ENCODE data around the gene NINJ1.

The NINJ1 gene

GRCh38 chr9:93169444-93169843 lies 35.4 kb upstream of the NINJ1 start:
- no peak overlapping the region for H3K4me2 ChIP-seq (ENCODE audit: low read depth, low read length, poor library complexity, severe bottlenecking)
- H2AFZ ChIP-seq (ENCODE audit: low read length): no peak overlapping the region
- no peak overlapping the region for H3K4me3 ChIP-seq (ENCODE audit: low read length, poor library complexity, severe bottlenecking)
- no peaks in the 10 kb centered on the region for H3K9me2 ChIP-seq (replicated peaks; ENCODE audit: low read depth, low read length)
- H3K79me2 ChIP-seq (ENCODE audit: insufficient read depth, low read length): no peaks in the 10 kb centered on the region
- no peaks in the 10 kb centered on the region for H3F3A ChIP-seq (ENCODE audit: low read depth)
- TF ChIP-seq EZH2phosphoT487 (IDR thresholded peaks at IDR 0.05; ENCODE audit: borderline replicate concordance): no peak
- TF ChIP-seq, protein P1, sequence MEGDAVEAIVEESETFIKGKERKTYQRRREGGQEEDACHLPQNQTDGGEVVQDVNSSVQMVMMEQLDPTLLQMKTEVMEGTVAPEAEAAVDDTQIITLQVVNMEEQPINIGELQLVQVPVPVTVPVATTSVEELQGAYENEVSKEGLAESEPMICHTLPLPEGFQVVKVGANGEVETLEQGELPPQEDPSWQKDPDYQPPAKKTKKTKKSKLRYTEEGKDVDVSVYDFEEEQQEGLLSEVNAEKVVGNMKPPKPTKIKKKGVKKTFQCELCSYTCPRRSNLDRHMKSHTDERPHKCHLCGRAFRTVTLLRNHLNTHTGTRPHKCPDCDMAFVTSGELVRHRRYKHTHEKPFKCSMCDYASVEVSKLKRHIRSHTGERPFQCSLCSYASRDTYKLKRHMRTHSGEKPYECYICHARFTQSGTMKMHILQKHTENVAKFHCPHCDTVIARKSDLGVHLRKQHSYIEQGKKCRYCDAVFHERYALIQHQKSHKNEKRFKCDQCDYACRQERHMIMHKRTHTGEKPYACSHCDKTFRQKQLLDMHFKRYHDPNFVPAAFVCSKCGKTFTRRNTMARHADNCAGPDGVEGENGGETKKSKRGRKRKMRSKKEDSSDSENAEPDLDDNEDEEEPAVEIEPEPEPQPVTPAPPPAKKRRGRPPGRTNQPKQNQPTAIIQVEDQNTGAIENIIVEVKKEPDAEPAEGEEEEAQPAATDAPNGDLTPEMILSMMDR (conservative IDR thresholded peaks at IDR 0.05; ENCODE audit: low read length): no peak
- no peak overlapping the region for H3K9ac ChIP-seq (ENCODE audit: low read depth, low read length, poor library complexity, severe bottlenecking)
- no peaks in the 10 kb centered on the region for H3K36me3 ChIP-seq (ENCODE audit: insufficient read depth, low read length)
- no peaks in the 10 kb centered on the region for H4K20me1 ChIP-seq (ENCODE audit: insufficient read depth, low read length, poor library complexity, severe bottlenecking)
- no peaks in the 10 kb centered on the region for H3K9me3 ChIP-seq (ENCODE audit: insufficient read depth, low read depth, low read length)
- no peaks in the 10 kb centered on the region for H3K27me3 ChIP-seq (ENCODE audit: insufficient read depth, low read length, poor library complexity, severe bottlenecking)
- peaks cover 7% of the 10 kb centered on the region for H3K4me1 ChIP-seq (ENCODE audit: insufficient read depth, low read length, poor library complexity, severe bottlenecking)

DNA sequence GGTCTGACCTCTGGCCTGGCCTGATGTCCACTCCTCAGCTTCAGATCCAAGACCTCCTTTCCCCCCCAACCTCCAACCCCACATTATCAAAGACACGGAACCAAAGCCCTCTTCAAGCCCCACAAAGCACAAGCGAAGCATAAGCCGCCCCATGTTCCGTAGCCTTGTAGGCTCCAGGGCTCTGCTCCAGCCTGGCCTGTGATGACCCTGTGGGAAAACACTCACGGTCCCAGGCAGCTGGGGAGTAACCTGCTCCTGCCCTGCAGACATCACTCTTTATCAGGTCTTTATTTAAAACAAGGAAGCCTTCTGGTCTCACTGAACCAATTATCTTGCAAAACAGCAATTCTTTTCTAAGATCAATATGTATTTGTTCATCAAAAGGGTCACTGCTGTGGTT lies 34.5 kb upstream of the NINJ1 start:
- Histone ChIP-seq H3K9ac (ENCODE audit: low read depth, low read length, poor library complexity, severe bottlenecking) (no peak overlapping the region), H3F3A (ENCODE audit: low read depth) (no peaks in the 10 kb centered on the region), H3K4me2 (ENCODE audit: low read depth, low read length, poor library complexity, severe bottlenecking) (no peak overlapping the region), H3K36me3 (ENCODE audit: insufficient read depth, low read length) (no peaks in the 10 kb centered on the region), H3K4me3 (ENCODE audit: low read length, poor library complexity, severe bottlenecking) (no peak overlapping the region), H4K20me1 (ENCODE audit: insufficient read depth, low read length, poor library complexity, severe bottlenecking) (no peaks in the 10 kb centered on the region), H3K4me1 (ENCODE audit: insufficient read depth, low read length, poor library complexity, severe bottlenecking) (peaks cover 7% of the 10 kb centered on the region), H3K9me3 (ENCODE audit: insufficient read depth, low read depth, low read length) (no peaks in the 10 kb centered on the region), H3K27me3 (ENCODE audit: insufficient read depth, low read length, poor library complexity, severe bottlenecking) (no peaks in the 10 kb centered on the region), H2AFZ (ENCODE audit: low read length) (no peak overlapping the region), H3K9me2 (replicated peaks; ENCODE audit: low read depth, low read length) (no peaks in the 10 kb centered on the region), H3K79me2 (ENCODE audit: insufficient read depth, low read length) (no peaks in the 10 kb centered on the region)
- no peak for TF ChIP-seq EZH2phosphoT487 (IDR thresholded peaks at IDR 0.05; ENCODE audit: borderline replicate concordance)
- TF ChIP-seq, protein P1 (conservative IDR thresholded peaks at IDR 0.05; ENCODE audit: low read length): no peak

DNA sequence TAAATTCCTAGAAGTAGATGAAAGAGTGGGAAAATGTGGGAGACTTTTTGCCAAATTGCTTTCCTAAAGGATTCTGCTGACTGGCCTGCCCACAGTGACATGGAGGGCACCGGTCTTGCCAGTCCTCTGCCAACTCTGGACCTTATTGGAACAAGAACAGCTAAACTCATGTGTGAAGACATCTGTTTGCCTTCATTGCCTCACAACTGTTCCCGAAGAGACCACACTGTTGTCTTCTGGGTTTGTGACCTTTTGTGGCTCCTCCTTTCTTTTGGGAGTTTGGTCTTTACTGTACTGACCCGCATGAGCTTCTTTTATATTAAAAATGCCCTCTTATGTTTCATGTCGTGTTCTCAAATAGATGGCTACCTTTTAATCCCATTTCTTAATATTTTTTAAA lies 33.8 kb upstream of the NINJ1 start:
- no peaks in the 10 kb centered on the region for H3K36me3 ChIP-seq (ENCODE audit: insufficient read depth, low read length)
- no peak overlapping the region for H3K4me3 ChIP-seq (ENCODE audit: low read length, poor library complexity, severe bottlenecking)
- H3F3A ChIP-seq (ENCODE audit: low read depth): no peaks in the 10 kb centered on the region
- no peaks in the 10 kb centered on the region for H3K27me3 ChIP-seq (ENCODE audit: insufficient read depth, low read length, poor library complexity, severe bottlenecking)
- no peak overlapping the region for H2AFZ ChIP-seq (ENCODE audit: low read length)
- TF ChIP-seq, protein P1 (conservative IDR thresholded peaks at IDR 0.05; ENCODE audit: low read length): no peak
- TF ChIP-seq EZH2phosphoT487 (IDR thresholded peaks at IDR 0.05; ENCODE audit: borderline replicate concordance): no peak
- no peaks in the 10 kb centered on the region for H3K9me3 ChIP-seq (ENCODE audit: insufficient read depth, low read depth, low read length)
- H4K20me1 ChIP-seq (ENCODE audit: insufficient read depth, low read length, poor library complexity, severe bottlenecking): no peaks in the 10 kb centered on the region
- H3K4me1 ChIP-seq (ENCODE audit: insufficient read depth, low read length, poor library complexity, severe bottlenecking): peaks cover 7% of the 10 kb centered on the region
- no peak overlapping the region for H3K4me2 ChIP-seq (ENCODE audit: low read depth, low read length, poor library complexity, severe bottlenecking)
- H3K79me2 ChIP-seq (ENCODE audit: insufficient read depth, low read length): no peaks in the 10 kb centered on the region
- H3K9me2 ChIP-seq (replicated peaks; ENCODE audit: low read depth, low read length): no peaks in the 10 kb centered on the region
- no peak overlapping the region for H3K9ac ChIP-seq (ENCODE audit: low read depth, low read length, poor library complexity, severe bottlenecking)

Data from Loucy (cell line).